GM18868 (cell line): ENCODE data around the gene KRTCAP2.
"Not testable (repeated sequence)": the region's sequence is repeated elsewhere in the genome, so short reads cannot be mapped to it uniquely, and the experiment has no call there.

Source experiments
- ATAC-seq: cut with Tn5 transposase; IDR thresholded peaks from one replicate; pipeline ENCODE4 v1.9.1; 2021; ENCODE audit warnings: mild to moderate bottlenecking, moderate library complexity; ENCODE audit not compliant: unreplicated experiment

Gene KRTCAP2

DNA sequence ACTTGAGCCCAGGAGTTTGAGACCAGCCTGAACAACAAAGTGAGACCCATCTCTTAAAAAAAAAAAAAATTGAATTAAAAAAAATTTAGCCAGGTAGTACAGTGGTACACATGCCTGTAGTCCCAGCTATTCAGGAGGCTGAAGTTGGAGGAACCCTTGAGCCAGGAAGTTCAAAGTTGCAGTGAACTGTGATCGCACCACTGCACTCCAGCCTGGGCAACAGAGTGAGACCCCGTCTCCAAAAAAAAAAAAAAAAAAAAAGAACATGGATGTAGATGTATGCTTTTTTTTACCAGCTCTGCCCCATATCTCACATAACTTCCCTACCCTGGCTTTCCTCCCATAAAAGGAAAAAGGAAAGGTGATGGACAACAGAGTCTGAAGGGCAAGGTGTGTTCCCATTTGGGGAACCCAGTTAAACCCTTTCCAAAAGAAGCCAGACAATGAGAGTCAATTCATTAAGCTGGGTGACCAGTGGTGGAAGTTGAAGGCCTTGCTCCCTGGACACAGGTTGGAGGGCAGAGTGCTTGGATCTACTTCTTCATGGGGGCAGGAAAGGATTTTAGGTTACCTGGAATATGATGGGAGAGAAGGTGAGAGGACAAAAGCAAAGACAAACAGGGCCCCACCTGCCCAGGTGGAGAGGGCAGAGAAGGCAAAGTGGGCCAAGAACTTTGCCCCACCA, 2.9 kb downstream of the KRTCAP2 start:
- no peak for ATAC-seq

DNA sequence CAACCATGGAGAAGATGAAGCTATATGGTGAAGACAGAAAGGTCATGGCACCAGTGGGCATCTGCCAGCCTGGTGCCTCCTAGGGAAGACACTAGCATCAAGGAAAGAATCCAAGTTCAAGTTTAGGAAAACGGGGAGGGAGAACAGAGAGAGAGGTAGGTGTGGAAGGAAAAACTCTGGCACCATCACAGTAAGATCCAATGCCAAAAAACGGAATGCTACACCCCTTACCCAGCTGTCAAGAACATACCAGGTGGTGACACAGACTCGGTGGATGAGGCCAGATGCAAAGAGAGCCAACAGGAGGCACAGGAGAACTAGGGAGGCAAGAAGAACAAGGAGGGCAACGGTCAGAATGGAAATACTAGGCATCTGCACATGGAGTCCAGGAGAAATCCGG, 3.6 kb downstream of the KRTCAP2 start:
- ATAC-seq = no peak

DNA sequence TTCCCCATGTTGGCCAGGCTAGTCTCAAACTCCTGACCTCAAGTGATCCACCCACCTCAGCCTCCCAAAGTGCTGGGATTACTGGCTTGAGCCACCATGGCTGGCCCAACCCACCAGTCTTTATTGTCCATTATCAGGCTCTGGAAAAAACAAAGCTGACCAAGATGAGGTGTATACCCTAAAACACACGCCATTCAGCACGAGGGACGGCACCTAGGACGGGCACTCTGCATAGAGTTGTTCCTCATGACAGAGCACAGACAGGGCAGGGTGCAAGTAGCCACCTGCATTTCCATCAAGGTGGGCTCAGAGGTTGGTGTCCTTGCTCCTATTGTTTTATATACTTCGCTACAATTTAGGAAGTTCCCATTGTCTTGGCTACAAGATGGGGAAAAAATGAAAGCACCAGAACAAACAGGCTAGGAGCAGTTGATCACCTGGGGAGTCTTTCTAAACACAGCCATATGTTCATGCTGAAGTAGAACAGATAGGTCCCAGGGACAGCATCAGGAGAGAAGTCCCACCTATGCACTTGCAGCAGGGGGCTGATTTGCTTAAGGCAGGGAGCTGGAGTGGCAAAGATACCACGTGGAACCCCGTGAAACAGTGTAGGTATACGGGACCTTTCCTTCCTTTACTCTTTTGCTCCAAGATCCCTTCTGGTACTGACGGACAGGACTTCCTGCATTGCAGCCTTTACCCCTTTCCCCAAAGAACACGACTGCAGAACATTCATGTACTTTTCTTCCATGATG, 4.5 kb downstream of the KRTCAP2 start:
- no peak for ATAC-seq

DNA sequence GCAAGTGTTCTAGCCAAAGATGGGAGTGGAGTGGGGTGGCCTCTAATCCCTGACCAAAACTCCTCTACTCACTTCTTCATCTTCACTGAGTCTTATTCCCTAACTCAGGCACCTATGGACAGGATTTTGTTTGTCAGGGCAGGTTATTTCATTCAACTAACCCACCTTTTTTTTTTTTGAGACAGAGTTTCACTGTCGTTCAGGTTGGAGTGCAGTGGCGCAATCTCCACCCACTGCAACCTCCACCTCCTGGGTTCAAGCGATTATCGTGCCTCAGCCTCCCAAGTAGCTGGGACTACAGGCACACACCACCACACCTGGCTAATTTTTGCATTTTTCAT, 5.0 kb downstream of the KRTCAP2 start:
- ATAC-seq = not testable (repeated sequence)

DNA sequence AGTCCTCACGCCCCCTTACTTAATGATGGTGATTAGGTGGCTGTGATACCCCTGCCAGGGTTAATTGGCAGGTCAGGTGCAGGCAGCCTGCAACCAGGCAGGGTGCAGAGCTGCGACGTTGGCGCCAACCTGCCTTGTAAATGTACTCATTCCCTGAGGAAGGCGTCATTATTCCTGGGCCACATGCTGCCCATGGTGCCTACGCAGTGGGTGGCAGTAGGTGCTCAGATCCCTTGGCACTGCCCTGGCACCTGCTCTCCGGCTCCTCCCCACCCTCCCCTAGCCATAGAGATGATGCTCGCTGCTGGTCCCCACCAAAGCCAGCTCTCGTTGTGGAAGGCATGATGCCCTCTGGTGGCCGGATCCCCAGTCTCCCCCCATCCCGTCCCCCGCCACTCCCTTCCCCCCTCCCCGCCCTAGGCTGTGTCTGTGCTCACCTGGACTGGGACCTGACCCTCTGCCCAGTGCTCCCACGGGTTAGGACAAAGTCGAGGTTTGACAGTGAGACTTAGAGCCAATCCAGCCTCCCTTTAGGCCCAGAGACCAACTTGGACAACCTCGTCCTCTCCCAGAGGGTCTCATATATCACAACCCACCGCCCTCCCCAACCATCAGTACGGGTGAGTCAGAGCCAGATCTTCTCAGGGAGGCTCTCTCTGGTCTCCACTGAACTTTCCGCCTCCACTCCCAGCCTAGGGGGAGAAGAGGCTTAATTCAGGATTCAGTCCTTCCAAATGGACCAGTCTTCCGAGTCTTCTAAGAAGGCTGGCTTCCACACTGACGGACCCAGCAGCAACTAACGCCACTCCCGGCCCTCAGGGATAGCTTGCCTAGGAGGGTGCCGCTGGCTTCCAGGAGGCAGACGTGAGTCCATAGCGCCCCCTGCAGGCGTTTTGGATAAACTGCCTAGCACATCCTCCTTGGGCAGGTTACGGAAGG, 5.7 kb downstream of the KRTCAP2 start:
- no peak for ATAC-seq

DNA sequence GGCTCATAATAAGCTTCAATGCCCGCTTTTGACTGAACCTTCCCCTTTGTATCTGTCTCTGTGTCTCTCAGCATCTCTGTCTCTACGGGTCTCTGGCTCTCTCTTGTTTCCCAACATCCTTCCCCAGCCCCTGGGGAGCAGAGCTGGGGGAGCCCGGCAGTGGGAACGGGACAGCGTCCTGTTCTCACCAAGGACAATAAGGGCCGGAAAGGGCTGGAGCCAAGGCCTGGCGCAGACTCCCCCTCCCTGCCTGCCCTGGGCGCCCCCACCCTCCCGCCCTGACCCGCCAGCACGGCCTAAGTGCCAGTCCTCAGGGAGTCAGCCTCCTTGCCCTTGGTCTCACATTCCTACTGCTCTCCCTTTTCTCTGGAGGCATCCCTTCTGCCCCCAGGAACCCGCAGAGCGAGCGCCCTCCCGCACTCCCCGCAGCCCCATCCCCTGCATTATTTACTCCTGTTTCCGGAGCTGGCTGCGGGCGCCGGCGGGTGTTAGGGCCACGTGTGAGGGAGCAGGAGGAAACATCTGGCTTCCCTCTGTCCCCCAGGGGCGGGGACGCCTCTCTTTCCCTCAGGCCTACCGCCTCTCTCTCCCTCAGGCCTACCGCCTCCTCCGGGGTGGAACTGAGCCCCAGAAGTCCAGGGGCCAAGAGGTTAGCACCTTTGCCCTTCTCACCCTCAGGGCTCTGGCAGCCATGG, 6.5 kb downstream of the KRTCAP2 start:
- no peak for ATAC-seq

DNA sequence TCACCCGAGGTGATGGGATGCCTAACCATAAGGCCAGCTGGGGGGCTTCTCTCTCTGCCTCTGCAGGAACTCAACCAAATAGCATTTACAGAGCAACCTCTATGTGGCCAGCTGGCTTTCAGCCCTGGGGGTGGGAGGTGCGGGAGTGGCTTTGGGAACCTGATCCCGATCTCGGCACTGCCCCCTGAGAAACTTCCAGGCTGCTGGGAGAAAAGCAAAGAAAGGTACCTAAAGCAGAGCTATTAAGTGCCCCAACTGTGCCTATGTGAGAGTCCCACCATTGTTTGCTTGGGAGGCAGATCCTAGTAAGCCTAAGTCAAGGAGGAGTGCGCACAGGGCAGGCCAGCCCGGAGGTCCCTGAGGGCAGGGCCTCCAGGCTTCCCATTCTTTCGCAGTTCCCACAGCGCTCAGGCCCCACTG, 7.0 kb downstream of the KRTCAP2 start:
- ATAC-seq = no peak

DNA sequence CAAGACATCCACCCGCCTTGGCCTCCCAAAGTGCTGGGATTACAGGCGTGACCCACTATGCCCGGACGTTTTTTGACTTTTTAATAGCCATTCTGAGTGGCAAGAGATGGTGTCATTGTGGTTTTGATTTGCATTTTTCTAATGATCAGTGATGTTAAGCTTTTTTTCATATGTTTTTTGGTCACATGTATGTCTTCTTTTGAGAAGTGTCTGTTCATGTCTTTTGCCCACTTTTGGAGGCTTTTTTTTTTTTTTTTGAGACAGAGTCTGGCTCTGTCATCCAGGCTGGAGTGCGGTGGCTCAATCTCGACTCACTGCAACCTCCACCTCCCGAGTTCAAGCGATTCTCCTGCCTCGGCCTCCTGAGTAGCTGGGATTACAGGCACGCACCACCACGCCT, 8.5 kb downstream of the KRTCAP2 start:
- ATAC-seq = not testable (repeated sequence)

DNA sequence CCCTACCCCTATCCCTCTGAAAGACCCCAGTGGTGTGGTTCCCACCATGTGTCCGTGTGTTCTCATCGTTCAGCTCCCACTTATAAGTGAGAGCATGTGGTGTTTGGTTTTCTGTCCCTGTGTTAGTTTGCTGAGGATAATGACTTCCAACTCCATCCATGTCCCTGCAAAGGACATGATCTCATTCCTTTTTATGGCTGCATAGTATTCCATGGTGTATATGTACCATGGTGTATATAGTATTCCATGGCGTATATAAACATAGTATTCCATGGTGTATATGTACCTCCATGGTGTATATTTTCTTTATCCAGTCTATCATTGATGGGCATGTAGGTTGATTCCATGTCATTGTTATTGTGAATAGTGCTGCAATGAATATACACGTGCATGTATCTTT, 9.3 kb downstream of the KRTCAP2 start:
- not testable (repeated sequence) for ATAC-seq

DNA sequence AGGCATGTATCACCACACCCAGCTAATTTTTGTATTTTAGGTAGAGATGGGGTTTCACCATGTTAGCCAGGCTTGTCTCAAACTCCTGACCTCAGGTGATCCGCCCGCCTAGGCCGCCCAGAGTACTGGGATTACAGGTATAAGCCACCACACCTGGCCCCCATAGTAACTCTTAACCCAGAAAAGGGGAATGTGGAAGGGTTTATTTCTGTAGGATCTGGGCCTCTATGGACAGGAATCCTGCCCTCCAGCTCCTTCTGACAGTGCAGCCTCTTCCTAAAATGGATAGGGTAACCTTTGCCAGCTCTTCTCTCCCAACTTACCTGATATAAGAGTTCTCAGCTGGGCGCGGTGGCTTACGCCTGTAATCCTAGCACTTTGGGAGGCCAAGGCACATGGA, 10.5 kb downstream of the KRTCAP2 start:
- ATAC-seq = not testable (repeated sequence)

DNA sequence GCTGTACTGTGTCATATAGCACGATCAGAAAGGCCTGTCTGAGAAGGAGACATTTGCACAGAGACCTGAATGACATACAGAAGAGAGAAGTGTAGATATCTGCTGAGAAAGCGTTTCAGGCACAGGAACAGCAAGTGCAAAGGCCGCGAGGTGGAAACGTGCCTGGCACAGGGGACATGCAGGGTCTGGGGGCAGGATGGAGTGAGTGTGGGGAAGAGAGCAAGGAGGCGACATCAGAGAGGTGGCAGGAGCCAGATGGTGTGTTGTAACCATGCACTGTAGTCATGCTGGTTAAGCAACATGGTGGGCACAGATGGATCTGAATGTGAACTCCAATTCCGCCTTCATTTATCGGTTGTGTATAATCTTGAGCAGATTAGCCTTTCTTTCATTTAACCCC, 13.0 kb downstream of the KRTCAP2 start:
- no peak for ATAC-seq

DNA sequence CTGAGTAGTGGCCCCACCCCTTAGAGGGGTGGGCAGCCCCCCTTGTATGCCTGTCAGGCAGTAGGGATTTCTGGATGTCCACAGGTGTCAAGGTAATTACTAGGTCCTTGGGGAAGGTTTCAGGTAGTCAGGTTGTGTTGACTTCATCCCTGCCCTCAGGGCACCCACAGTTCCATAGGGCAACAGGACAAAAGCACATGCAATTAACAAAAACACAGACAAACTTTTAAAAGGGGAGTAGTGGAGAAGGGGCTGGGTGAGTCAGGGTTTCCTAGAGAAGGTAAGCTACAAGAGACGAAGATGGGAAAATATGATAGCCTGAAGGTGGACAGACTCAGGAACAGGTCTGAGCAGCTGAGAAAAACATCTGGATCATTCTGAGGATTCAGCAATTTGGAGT, 14.1 kb downstream of the KRTCAP2 start:
- ATAC-seq = no peak

DNA sequence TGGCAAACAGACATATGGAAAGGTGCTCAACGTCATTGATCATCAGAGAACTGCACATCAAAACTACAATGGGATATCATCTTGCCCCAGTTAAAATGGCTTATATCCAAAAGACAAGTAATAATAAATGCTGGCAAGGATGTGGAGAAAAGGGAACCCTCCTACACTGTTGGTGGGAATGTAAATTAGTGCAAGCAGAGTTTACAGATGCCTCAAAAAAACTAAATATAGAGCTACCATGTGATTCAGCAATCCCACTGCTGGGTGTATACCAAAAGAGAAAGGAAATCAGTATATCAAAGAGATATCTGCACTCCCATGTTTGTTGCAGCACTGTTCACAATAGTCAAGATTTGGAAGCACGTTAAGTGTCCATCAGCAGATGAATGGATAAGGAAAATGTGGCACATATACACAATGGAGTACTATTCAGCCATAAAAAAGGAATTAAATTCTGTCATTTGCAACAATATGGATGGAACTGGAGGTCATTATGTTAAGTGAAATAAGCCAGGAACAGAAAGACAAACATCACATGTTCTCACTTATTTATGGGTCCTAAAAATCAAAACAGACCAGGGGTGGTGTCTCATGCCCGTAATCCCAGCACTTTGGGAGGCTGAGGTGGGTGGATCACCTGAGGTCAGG, 17.0 kb downstream of the KRTCAP2 start:
- ATAC-seq = not testable (repeated sequence)

DNA sequence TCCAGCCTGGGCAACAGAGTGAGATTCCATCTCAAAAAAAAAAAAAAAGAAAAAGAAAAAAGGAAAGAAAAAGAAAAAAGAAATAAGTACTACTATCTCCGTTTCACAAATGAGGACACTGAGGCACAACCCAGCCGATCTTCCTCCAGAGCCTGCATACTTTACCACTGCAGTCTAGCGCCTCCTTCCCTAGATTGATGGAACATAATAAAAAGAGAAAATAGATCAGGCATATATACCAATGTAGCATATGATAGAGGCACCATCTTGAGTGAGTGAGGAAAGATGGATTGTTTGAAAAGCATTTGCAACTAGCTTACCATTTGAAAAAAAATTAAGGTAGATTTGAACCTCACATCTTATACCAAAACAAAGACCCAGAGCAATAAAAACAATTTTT, 27.6 kb downstream of the KRTCAP2 start:
- ATAC-seq = no peak

DNA sequence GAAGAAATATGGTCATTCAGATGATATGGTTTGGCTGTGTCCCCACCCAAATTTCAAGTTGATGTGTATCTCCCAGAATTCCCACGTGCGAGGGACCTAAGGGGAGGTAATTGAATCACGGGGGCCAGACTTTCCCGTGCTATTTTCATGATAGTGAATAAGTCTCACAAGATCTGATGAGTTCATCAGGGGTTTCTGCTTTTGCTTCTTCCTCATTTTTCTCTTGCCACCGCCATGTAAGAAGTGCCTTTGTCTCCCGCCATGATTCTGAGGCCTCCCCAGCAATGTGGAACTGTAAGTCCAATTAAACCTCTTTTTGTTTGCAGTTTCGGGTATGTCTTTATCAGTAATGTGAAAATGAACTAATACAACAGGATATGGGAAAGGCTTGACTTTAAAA, 31.4 kb downstream of the KRTCAP2 start:
- ATAC-seq = no peak

DNA sequence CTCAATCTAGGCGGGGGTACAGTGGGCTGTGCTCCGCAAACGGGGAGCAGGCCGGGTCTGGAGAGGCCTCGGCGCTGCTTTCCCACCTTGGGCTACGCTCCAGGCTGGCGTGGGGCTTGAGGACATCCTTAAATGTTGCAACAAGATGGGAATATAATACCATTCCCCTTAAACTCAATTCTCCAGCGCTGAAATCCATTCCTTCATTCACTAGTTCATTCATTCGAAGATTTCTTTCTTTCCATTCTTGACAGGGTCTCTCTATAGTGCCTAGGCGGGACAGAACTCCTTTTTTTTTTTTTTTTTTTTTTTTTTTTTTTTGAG, 32.5 kb downstream of the KRTCAP2 start:
- ATAC-seq = no peak

DNA sequence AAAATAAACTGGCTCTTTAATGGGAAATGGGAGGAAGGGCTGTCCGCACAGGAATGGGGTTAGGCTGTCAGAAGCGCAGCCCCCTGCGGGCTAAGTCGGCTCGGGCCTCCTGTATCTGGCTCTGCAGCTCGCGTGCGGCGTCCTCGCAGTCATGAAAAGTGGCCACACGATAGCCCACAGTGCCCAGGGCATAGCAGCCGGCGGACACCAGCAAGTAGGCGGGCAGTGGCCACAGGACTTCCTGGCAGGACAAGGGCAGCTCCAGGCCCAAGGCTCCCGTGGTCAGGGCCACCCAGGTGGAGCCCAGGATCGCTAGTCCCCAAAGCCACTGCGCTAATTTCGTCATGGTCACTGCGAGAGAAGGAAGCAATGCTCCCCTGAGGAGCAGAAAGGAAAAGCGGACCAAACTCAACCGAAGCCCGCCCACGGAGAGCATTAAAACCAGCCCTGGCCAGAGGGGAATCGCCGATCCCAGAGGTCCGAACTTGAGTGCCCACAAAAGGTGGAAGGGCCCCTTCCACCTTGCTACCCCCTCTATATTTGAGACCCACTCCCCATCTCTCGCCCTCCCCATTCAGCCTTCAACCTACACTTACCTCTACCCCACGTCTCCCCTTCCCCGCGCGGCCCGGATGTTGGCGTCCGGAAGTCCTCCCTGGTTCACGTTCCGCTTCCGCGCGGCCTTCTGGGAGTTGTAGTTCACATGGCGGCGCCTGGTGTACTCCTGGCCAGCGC, 33.0 kb downstream of the KRTCAP2 start, which contains the start of gene DPM3:
TSS of gene DPM3 (minus strand) at position 637 of the 735 bp plus-strand sequence. CDS start at position 346, 291 bp downstream.
- ATAC-seq = peak; percentile 73

DNA sequence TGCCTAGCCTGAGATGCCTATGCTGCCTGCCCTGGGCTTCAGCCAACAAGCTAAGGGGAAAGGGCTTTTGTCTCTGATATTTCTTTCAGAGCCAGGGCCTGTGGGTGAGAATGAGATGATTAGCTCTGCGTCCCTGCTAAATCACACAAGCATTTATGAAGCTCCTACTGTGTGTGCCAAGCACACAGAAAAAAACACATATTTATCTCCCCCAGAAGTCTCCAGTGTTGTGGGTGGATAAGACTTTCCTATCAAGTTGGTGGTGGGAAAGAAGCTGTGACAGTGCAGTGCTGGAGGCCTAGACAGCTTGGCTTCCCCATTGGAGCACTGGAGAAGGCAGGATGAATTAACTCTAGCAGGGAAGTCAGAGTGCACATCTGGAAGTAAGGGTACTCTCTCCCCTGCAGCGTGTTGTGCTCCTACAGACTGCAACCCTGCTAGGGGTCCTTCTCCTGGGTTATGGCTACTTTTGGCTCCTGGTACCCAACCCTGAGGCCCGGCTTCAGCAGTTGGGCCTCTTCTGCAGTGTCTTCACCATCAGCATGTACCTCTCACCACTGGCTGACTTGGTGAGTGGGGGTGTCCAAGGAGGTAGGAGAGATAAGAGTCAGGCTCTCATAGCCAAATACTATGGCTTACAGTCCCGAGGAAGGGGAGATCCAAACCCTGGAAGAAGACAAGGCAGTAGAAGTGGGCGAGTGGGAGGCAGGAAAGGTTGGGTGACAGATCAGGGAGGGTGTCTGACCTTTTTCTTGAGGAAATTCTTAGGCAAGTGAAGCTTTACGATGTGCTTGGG, 35.8 kb downstream of the KRTCAP2 start:
- no peak for ATAC-seq

DNA sequence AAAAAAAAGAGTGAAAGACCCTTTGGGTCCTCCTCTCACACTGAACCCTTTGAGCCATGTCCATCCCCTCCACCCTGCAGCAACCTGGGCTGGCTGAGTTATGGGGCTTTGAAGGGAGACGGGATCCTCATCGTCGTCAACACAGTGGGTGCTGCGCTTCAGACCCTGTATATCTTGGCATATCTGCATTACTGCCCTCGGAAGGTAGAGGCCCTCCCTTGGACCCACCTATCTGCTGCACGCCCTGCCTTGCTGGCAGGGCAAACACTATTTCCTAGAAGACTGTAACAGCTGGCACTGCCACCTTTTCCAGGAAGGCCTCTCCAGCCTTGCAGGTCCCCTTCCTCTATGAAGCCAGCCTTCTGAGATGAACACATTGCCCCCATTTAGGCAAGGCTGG, 36.4 kb downstream of the KRTCAP2 start:
- no peak for ATAC-seq
